ENCODE measurements around the gene OR10P1. TPM values are rescaled to one million over a fixed set of nuclear protein-coding genes. Genes with fewer than 3 reads are reported as not detected.

Gene OR10P1
- total RNA-seq, 3 donors from 2014 or later (not counting 1 experiment from before 2014, with no cell fraction given), result not detected

GRCh38 chr12:55686366-55687010 lies 49.8 kb downstream of the OR10P1 start:
- DNase-seq, result no peak
- H3K27me3 ChIP-seq (ENCODE audit: control insufficient read depth, insufficient read depth, low read length), result peaks cover 2% of the 10 kb centered on the region
- no peak overlapping the region for H3K27ac ChIP-seq (ENCODE audit: low read length)
- WGBS (ENCODE audit: insufficient coverage), result 91% methylated on average over 9 of the region's 9 CpGs
- H3K4me3 ChIP-seq (ENCODE audit: low read length), result no peak overlapping the region
- H3K36me3 Mint-ChIP-seq, result no peaks in the 10 kb centered on the region
- no peak for TF ChIP-seq CTCF (IDR thresholded peaks at IDR 0.05)
- H3K4me3 Mint-ChIP-seq, result no peak overlapping the region
- no peaks in the 10 kb centered on the region for H3K9me3 ChIP-seq (ENCODE audit: control insufficient read depth, insufficient read depth, low read length)
- H3K36me3 ChIP-seq (ENCODE audit: control insufficient read depth, insufficient read depth, low read length), result no peaks in the 10 kb centered on the region
- no peak for ATAC-seq
- H3K27me3 Mint-ChIP-seq (ENCODE audit: low read depth in 2 of 2), result peaks cover 13% of the 10 kb centered on the region in 2 donors
- no peaks in the 10 kb centered on the region for H3K9me3 Mint-ChIP-seq
- peaks cover 16% of the 10 kb centered on the region for H3K4me1 ChIP-seq (ENCODE audit: control insufficient read depth, insufficient read depth, low read length)
- intact Hi-C loops (cut with micrococcal nuclease), result no loop called here
- no peak overlapping the region for H3K27ac Mint-ChIP-seq
- H3K4me1 Mint-ChIP-seq, result peaks cover 0 to 9% of the 10 kb centered on the region in 2 donors

Other genes with a start within 250 kb of the OR10P1 start
- gene OR6C65, start 236.4 kb upstream of the OR10P1 start, total RNA-seq, result not detected
- gene OR6C76, start 210.6 kb upstream of the OR10P1 start, total RNA-seq, result not detected
- gene OR6C2, start 192.8 kb upstream of the OR10P1 start, total RNA-seq, result not detected
- gene OR6C70, start 166.8 kb upstream of the OR10P1 start, total RNA-seq, result not detected
- gene OR6C68, start 144.5 kb upstream of the OR10P1 start, total RNA-seq, result not detected
- not detected for gene OR6C4, start 87.3 kb upstream of the OR10P1 start, total RNA-seq
- gene OR2AP1, start 64.4 kb upstream of the OR10P1 start, total RNA-seq, result under 1 TPM; 0.23 to 0.55 (median 0.33) TPM
- gene ITGA7, start 71.0 kb downstream of the OR10P1 start, total RNA-seq, result 1 to 10 TPM; 2.8 to 4.6 (median 4.3) TPM
- 10 to 100 TPM; 75.8 to 83.7 (median 81.0) TPM for gene BLOC1S1, start 79.2 kb downstream of the OR10P1 start, total RNA-seq
- 10 to 100 TPM in 2 of 3 donors, 1 to 10 TPM in 1; 9.6 to 19.0 (median 10.1) TPM for gene RDH5, start 83.5 kb downstream of the OR10P1 start, total RNA-seq
- gene CD63, start 92.1 kb downstream of the OR10P1 start, total RNA-seq, result 100 to 1,000 TPM; 296 to 441 (median 319) TPM
- 10 to 100 TPM in 2 of 3 donors, 1 to 10 TPM in 1; 9.2 to 12.1 (median 10.2) TPM for gene GDF11, start 106.2 kb downstream of the OR10P1 start, total RNA-seq
- 10 to 100 TPM; 50.5 to 57.0 (median 51.2) TPM for gene SARNP, start 180.8 kb downstream of the OR10P1 start, total RNA-seq
- gene ORMDL2, start 181.1 kb downstream of the OR10P1 start, total RNA-seq, result 10 to 100 TPM; 21.3 to 36.3 (median 23.1) TPM
- gene DNAJC14, start 192.7 kb downstream of the OR10P1 start, total RNA-seq, result 10 to 100 TPM; 27.7 to 37.3 (median 34.4) TPM
- gene MMP19, start 206.0 kb downstream of the OR10P1 start, total RNA-seq, result under 1 TPM in 2 of 3 donors, not detected in 1; 0.45 to 0.88 TPM

Measured in natural killer cell (primary cell).